HEK293T (cell line): Measurements from ENCODE around the gene CDRT4.

Experiments used
- BHLHE40 ChIP-seq: fragments of 450-650 bp; IDR thresholded peaks from 2 replicates; pipeline ENCODE4 v1.6.1; 2016; ENCODE audit warnings: mild to moderate bottlenecking, moderate library complexity, borderline replicate concordance
- ELF4 ChIP-seq: fragments of 450-650 bp; IDR thresholded peaks from 2 replicates; pipeline ENCODE4 v1.6.1; 2017; ENCODE audit warnings: antibody characterized with exemption
- FOXA1 ChIP-seq: fragments of 450-650 bp; IDR thresholded peaks from 2 replicates; pipeline ENCODE4 v1.6.1; 2016; ENCODE audit warnings: mild to moderate bottlenecking
- FOXM1 ChIP-seq: fragments of 450-650 bp; IDR thresholded peaks from 2 replicates; pipeline ENCODE4 v1.6.1; 2017; ENCODE audit warnings: mild to moderate bottlenecking, borderline replicate concordance
- SP1 ChIP-seq: fragments of 450-650 bp; IDR thresholded peaks from 2 replicates; pipeline ENCODE4 v1.6.1; 2017
- TF ChIP-seq, protein P1 (sequence below): fragments of 450-650 bp; IDR thresholded peaks from 2 replicates; pipeline ENCODE4 v1.6.1; 2016

DNA sequence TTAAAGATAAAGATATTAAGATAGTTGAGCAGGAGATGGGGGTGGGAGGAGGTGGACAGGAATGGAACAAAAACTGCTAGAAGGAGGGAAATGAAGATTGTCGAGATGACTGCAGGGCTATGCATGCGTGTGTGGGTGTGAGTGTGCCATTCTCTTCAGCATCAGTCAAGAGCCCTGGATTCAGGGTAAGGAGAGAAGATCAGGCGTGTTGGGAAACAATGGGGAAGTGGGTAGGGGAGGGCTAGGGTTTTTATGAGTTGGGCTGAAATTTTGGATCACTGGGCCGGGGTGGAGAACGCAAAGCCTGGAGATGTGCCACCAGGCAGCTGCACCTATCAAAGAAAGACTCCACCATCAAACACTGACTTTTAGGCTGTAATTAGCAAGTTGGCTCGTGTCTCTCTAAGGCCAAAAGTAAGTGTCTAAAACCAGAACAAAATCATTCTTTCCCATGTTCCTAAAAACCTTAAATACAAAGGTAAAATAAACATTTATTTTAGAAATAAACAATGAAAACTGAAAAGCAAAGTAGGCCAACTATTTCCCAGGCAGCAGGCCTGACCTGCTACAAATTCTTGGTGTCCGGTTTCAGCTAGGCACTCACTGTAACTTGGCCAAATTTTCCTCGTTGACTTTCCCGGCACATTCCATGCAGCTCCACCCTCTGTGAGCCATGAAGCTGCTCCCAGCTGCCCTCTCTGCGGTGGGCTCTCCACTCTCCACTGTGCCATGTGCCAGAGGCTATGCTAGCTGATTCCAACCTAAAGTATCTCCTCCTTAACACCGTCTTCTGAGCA, 4.2 kb downstream of the CDRT4 start:
- TF ChIP-seq SP1 (no peak), FOXM1 (no peak), ELF4 (no peak), FOXA1 (no peak), BHLHE40 (no peak)
- TF ChIP-seq, protein P1, sequence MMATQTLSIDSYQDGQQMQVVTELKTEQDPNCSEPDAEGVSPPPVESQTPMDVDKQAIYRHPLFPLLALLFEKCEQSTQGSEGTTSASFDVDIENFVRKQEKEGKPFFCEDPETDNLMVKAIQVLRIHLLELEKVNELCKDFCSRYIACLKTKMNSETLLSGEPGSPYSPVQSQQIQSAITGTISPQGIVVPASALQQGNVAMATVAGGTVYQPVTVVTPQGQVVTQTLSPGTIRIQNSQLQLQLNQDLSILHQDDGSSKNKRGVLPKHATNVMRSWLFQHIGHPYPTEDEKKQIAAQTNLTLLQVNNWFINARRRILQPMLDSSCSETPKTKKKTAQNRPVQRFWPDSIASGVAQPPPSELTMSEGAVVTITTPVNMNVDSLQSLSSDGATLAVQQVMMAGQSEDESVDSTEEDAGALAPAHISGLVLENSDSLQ = no peak
